Neutrophil (primary cell): Measurements from ENCODE around the gene MPV17L.
"Not testable (repeated sequence)": the region's sequence is repeated elsewhere in the genome, so short reads cannot be mapped to it uniquely, and the experiment has no call there.

Source experiments
- H3K27ac ChIP-seq: fragments of 200-600 bp; sonication (generic); 2 replicates; pipeline ENCODE4 v1.5.1; 2016; ENCODE audit warnings: mild to moderate bottlenecking, moderate library complexity
- H3K27me3 ChIP-seq: fragments of 200-600 bp; sonication (generic); 2 replicates; pipeline ENCODE4 v1.6.0; 2016; ENCODE audit warnings: mild to moderate bottlenecking
- H3K36me3 ChIP-seq: fragments of 200-600 bp; sonication (generic); 2 replicates; pipeline ENCODE4 v1.5.1; 2017
- H3K4me1 ChIP-seq, 2 experiments: fragments of 200-600 bp in 1 of 2; sonication (generic) in 1 of 2; 1 replicate in 1 of 2; 2 replicates in 1 of 2; pipeline versions ENCODE4 v1.5.1 to v1.6.1; 2013 to 2016; ENCODE audit warnings: low read depth in 1 of 2, low read length in 1 of 2, mild to moderate bottlenecking in 1 of 2, moderate library complexity in 1 of 2; ENCODE audit not compliant: control insufficient read depth in 1 of 2, insufficient read depth in 1 of 2
- H3K4me3 ChIP-seq, 2 experiments: fragments of 200-600 bp in 1 of 2; sonication (generic) in 1 of 2; 1 replicate in 1 of 2; 2 replicates in 1 of 2; pipeline ENCODE4 v1.5.1; 2013 to 2016; ENCODE audit warnings: low read depth in 1 of 2, low read length in 1 of 2, mild to moderate bottlenecking in 1 of 2, moderate library complexity in 1 of 2
- H3K9me3 ChIP-seq: fragments of 200-600 bp; sonication (generic); 2 replicates; pipeline ENCODE4 v1.5.1; 2016
- CTCF ChIP-seq: fragments of 200-600 bp; sonication (generic); IDR thresholded peaks from 2 replicates; pipeline ENCODE4 v1.5.1; 2016; ENCODE audit warnings: antibody characterized with exemption

Gene MPV17L

GRCh38 chr16:15422222-15422621 lies 26.7 kb downstream of the MPV17L start:
- H3K27ac ChIP-seq: no peak overlapping the region
- TF ChIP-seq CTCF: no peak
- H3K4me1 ChIP-seq: no peaks in the 10 kb centered on the region
- no peaks in the 10 kb centered on the region for H3K9me3 ChIP-seq
- H3K36me3 ChIP-seq: no peaks in the 10 kb centered on the region
- no peak overlapping the region for H3K4me3 ChIP-seq
- peaks cover 12% of the 10 kb centered on the region for H3K27me3 ChIP-seq

GRCh38 chr16:15425861-15426260 lies 30.3 kb downstream of the MPV17L start:
- no peak for TF ChIP-seq CTCF
- no peaks in the 10 kb centered on the region for H3K4me1 ChIP-seq
- H3K36me3 ChIP-seq: no peaks in the 10 kb centered on the region
- H3K27me3 ChIP-seq: peaks cover 12% of the 10 kb centered on the region
- H3K27ac ChIP-seq: no peak overlapping the region
- H3K4me3 ChIP-seq: no peak overlapping the region
- no peaks in the 10 kb centered on the region for H3K9me3 ChIP-seq

- H3K27me3 ChIP-seq: peaks cover 12% of the 10 kb centered on the region
- no peaks in the 10 kb centered on the region for H3K4me1 ChIP-seq
- H3K4me3 ChIP-seq: no peak overlapping the region
- no peak for TF ChIP-seq CTCF
- H3K9me3 ChIP-seq: no peaks in the 10 kb centered on the region
- no peaks in the 10 kb centered on the region for H3K36me3 ChIP-seq
- no peak overlapping the region for H3K27ac ChIP-seq
These were observed 31.2 kb downstream of the MPV17L start for GRCh38 chr16:15426796-15427195.

GRCh38 chr16:15427648-15428239 lies 32.2 kb downstream of the MPV17L start:
- H3K27ac ChIP-seq: no peak overlapping the region
- no peaks in the 10 kb centered on the region for H3K36me3 ChIP-seq
- H3K4me3 ChIP-seq: no peak overlapping the region
- H3K4me1 ChIP-seq: no peaks in the 10 kb centered on the region
- TF ChIP-seq CTCF: peak; percentile 42
- no peaks in the 10 kb centered on the region for H3K9me3 ChIP-seq
- H3K27me3 ChIP-seq: peaks cover 18% of the 10 kb centered on the region

GRCh38 chr16:15430884-15431283 lies 35.3 kb downstream of the MPV17L start:
- not testable (repeated sequence) for H3K27ac ChIP-seq, H3K36me3 ChIP-seq, H3K4me3 ChIP-seq, H3K9me3 ChIP-seq, H3K4me1 ChIP-seq
- peaks cover 41% of the 10 kb centered on the region for H3K27me3 ChIP-seq

GRCh38 chr16:15434079-15434424 lies 38.5 kb downstream of the MPV17L start:
- H3K4me3 ChIP-seq: no peak overlapping the region
- no peak for TF ChIP-seq CTCF
- H3K9me3 ChIP-seq: no peaks in the 10 kb centered on the region
- H3K36me3 ChIP-seq: no peaks in the 10 kb centered on the region
- no peak overlapping the region for H3K27ac ChIP-seq
- peaks cover 56% of the 10 kb centered on the region for H3K27me3 ChIP-seq
- H3K4me1 ChIP-seq: no peaks in the 10 kb centered on the region
